Cardiac septum (tissue), 1 donor: ENCODE results near the gene DOCK7. TPM values are rescaled to one million over a fixed set of nuclear protein-coding genes. Genes with fewer than 3 reads are reported as not detected.
"Not testable (repeated sequence)": the region's sequence is repeated elsewhere in the genome, so short reads cannot be mapped to it uniquely, and the experiment has no call there.

ENCODE experiments used
- DNase-seq: peaks from one replicate; pipeline ENCODE4 v3.0.0-alpha.2; 2020; ENCODE audit warnings: low spot score
- intact Hi-C: fragments of 100-400 bp; cut with DNase I; formaldehyde crosslinking; loops from one replicate; pipeline ENCODE4 v1.14.0; 2022
- total RNA-seq: library from RNA; stranded (reverse); fragmentation: NEBNext Ultra II Directional; extraction: Animal tissue kit (Norgen Biotek cat#: 25700); gene quantifications from one replicate; pipeline ENCODE4 v1.2.1, GENCODE V29; 2021
- donor health status: DM: no; HTN: no; CAD: no.

DOCK7 gene
- total RNA-seq, 1 donor from 2014 or later, result 12.8 TPM

DNA sequence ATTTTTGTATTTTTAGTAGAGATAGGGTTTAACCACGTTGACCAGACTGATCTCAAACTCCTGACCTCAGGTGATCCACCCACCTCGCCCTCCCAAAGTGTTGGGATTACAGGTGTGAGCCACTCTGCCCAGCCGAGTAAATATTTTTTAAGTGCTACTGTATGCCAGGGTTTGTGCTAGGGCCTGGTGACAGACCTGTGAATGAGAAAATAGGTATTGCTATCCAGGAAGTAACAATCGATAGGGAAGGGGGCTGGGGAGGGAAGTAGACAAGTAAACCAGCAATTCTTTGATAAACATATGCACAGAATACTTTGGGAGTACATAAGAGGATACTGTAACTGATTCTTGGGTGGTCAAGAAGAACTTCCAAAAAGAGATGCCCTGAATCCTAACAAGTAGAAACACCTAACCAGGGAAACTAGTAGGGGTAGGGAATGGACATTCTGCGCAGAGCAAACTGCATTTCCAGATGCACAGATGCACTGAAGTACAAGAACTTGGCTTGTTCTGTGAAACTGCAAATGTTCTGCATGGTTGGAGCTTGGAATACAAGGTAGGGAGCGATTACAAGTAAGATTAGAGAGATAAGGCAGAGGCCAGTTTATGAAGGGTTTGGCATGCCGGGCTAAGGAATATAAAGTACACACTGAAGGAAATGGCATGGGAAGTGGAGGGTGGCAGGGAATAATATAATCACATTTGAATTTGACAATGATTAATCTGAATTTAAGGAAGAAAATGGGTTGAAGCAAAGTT lies 19.0 kb upstream of the DOCK7 start:
- no peak for DNase-seq
- intact Hi-C loops, result no loop called here

- DNase-seq, intact Hi-C loops: not testable (repeated sequence)
These were observed 10.0 kb upstream of the DOCK7 start for GRCh38 chr1:62698161-62698560.

GRCh38 chr1:62694479-62694878 lies 6.3 kb upstream of the DOCK7 start:
- DNase-seq, intact Hi-C loops: not testable (repeated sequence)

GRCh38 chr1:62693123-62693522 lies 4.9 kb upstream of the DOCK7 start:
- DNase-seq, result no peak
- intact Hi-C loops, result no loop called here

- no peak for DNase-seq
- intact Hi-C loops, result no loop called here
These were observed 3.1 kb upstream of the DOCK7 start for GRCh38 chr1:62691062-62691844.

- no peak for DNase-seq
- intact Hi-C loops, result loop anchor here (2.0 to 5.0 kb wide), 3 partner anchors 38 to 252 kb away; partner anchors contain the start of gene USP1
These were observed 1.3 kb upstream of the DOCK7 start for GRCh38 chr1:62689524-62689923.

DNA sequence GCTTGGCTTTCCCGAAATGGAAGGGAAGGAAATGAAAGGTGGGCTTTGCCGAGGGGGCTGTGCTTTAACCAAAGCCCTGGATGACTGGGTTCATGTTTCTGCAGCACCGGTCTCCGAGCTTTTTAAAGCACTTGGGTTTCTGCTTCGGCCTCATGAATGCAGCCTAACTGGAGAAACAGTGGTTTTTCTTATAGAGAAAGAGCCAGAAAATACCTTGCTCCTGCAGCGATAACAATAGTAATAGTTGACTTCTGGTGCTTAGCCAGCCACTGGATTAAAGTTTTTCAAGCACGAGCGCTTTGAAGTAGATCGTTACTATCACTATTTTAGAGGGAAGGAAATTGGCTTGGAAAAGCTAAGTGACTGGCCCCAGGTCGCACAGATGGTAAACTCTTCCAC lies 500 bp upstream of the DOCK7 start:
- intact Hi-C loops, result loop anchor here (2.0 to 5.0 kb wide), 3 partner anchors 39 to 251 kb away; partner anchors contain the start of gene USP1
- DNase-seq, result no peak

- DNase-seq, result peak; percentile 76
- intact Hi-C loops, result loop anchor here (5.0 kb wide), 2 partner anchors 40 to 250 kb away; partner anchors contain the start of gene USP1
These were observed 724 bp downstream of the DOCK7 start for GRCh38 chr1:62687421-62687902.

- no peak for DNase-seq
- intact Hi-C loops, result loop anchor here (5.0 kb wide), 2 partner anchors 40 to 250 kb away; partner anchors contain the start of gene USP1
These were observed 1.4 kb downstream of the DOCK7 start for GRCh38 chr1:62686822-62687221.

- DNase-seq, result no peak
- intact Hi-C loops, result loop anchor here (5.0 kb wide), 2 partner anchors 42 to 248 kb away; partner anchors contain the start of gene USP1
These were observed 2.7 kb downstream of the DOCK7 start for GRCh38 chr1:62685431-62685859.

- intact Hi-C loops, result no loop called here
- DNase-seq, result no peak
These were observed 5.7 kb downstream of the DOCK7 start for GRCh38 chr1:62682531-62682930.

DNA sequence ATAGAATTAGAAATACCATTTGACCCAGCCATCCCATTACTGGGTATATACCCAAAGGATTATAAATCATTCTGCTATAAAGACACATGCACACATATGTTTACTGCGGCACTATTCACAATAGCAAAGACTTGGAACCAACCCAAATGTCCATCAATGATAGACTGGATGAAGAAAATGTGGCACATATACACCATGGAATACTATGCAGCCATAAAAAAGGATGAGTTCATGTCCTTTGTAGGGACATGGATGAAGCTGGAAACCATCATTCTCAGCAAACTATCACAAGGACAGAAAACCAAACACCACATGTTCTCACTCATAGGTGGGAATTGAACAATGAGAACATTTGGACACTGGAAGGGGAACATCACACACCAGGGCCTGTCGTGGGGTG lies 7.2 kb downstream of the DOCK7 start:
- DNase-seq, intact Hi-C loops: not testable (repeated sequence)

DNA sequence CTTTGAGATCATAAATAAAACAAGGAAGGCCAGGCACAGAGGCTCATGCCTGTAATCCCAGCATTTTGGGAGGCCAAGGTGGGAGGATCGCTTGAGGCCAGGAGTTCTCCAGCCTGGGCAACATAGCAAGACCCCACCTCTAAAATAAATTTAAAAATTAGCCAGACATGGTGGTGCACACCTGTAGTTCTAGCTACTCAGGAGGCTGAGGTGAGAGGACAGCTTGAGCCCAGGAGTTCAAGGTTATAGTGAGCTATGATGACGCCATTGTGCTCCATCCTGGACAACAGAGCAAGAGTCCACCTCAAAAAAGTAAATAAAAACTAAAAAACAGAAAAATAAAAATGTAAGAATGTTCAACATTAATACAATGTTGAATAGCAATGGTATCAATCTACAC lies 10.4 kb downstream of the DOCK7 start:
- intact Hi-C loops, DNase-seq: not testable (repeated sequence)

- intact Hi-C loops, result no loop called here
- DNase-seq, result no peak
These were observed 11.4 kb downstream of the DOCK7 start for GRCh38 chr1:62676611-62677356.

- DNase-seq, result no peak
- intact Hi-C loops, result no loop called here
These were observed 14.6 kb downstream of the DOCK7 start for GRCh38 chr1:62673629-62674028.

DNA sequence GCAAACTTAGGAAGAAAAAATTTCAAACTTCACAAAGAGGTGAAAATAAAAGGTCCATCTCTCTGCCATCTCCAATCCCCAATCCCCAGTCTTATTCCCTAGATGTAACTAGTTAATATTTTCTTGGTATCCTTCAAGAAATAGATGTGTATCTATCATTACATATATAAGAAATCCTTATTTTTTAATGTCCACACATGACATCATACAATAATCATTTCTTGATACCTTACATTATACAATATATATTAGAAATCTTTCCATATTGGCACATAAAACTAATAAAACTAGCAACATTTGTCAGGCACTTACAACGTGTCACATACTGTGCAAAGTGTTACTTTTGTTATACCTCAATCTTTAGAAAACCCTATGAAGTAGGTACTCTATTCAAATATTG lies 16.2 kb downstream of the DOCK7 start:
- no peak for DNase-seq
- intact Hi-C loops, result no loop called here

- intact Hi-C loops, result no loop called here
- DNase-seq, result no peak
These were observed 33.4 kb downstream of the DOCK7 start for GRCh38 chr1:62654744-62655143.

- DNase-seq, result no peak
- intact Hi-C loops, result no loop called here
These were observed 35.8 kb downstream of the DOCK7 start for GRCh38 chr1:62652387-62652786.

GRCh38 chr1:62643283-62643682 lies 44.9 kb downstream of the DOCK7 start:
- DNase-seq, result no peak
- intact Hi-C loops, result no loop called here
